Astrocyte (in vitro differentiated cells and primary cell): Measurements from ENCODE around the gene BUB1. TPM values are rescaled to one million over a fixed set of nuclear protein-coding genes. Genes with fewer than 3 reads are reported as not detected.

Experiments
- DNase-seq: peaks from one replicate; pipeline ENCODE4 v3.0.0-alpha.2; 2010; ENCODE audit warnings: low read depth
- FAIRE-seq: peaks from 2 replicates; lab custom pipeline; 2011; peaks lifted over from hg19 to GRCh38; lab: Jason Lieb, UNC
- H2AFZ ChIP-seq: 2 replicates; pipeline ENCODE4 v1.6.0; 2012; ENCODE audit warnings: low read depth, low read length, inconsistent platforms
- H3K27ac ChIP-seq: 2 replicates; pipeline ENCODE4 v1.5.1; 2011; ENCODE audit warnings: low read depth, low read length, inconsistent platforms
- H3K27me3 ChIP-seq: 2 replicates; pipeline ENCODE4 v1.6.0; 2011; ENCODE audit warnings: low read length, inconsistent platforms; ENCODE audit not compliant: insufficient read depth
- H3K36me3 ChIP-seq: 2 replicates; pipeline ENCODE4 v1.5.1; 2011; ENCODE audit warnings: low read length, inconsistent platforms; ENCODE audit not compliant: insufficient read depth
- H3K4me1 ChIP-seq: 2 replicates; pipeline ENCODE4 v1.5.1; 2011; ENCODE audit warnings: low read length, inconsistent platforms; ENCODE audit not compliant: insufficient read depth
- H3K4me2 ChIP-seq: 2 replicates; pipeline ENCODE4 v1.6.0; 2012; ENCODE audit warnings: low read length, inconsistent platforms
- H3K4me3 ChIP-seq: 2 replicates; pipeline ENCODE4 v1.5.1; 2011; ENCODE audit warnings: low read depth, mild to moderate bottlenecking, low read length, inconsistent platforms; ENCODE audit not compliant: insufficient read depth
- H3K79me2 ChIP-seq: 2 replicates; pipeline ENCODE4 v1.6.0; 2012; ENCODE audit warnings: mild to moderate bottlenecking, low read length, inconsistent platforms; ENCODE audit not compliant: insufficient read depth
- H3K9ac ChIP-seq: 2 replicates; pipeline ENCODE4 v1.6.0; 2012; ENCODE audit warnings: mild to moderate bottlenecking, low read length, inconsistent platforms
- H3K9me3 ChIP-seq: 2 replicates; pipeline ENCODE4 v1.5.1; 2012; ENCODE audit warnings: low read depth, mild to moderate bottlenecking, low read length, inconsistent platforms; ENCODE audit not compliant: insufficient read depth
- H4K20me1 ChIP-seq: 2 replicates; pipeline ENCODE4 v1.6.0; 2012; ENCODE audit warnings: low read length, inconsistent platforms; ENCODE audit not compliant: insufficient read depth
- H3K27ac Mint-ChIP-seq: one replicate; pipeline ENCODE4 v1.8.0; 2021; ENCODE audit warnings: mild to moderate bottlenecking, mixed read lengths; ENCODE audit not compliant: unreplicated experiment
- H3K27me3 Mint-ChIP-seq: one replicate; pipeline ENCODE4 v1.8.0; 2021; ENCODE audit warnings: low read depth, mixed read lengths; ENCODE audit not compliant: unreplicated experiment
- H3K36me3 Mint-ChIP-seq: one replicate; pipeline ENCODE4 v1.8.0; 2021; ENCODE audit warnings: low read depth, mixed read lengths; ENCODE audit not compliant: unreplicated experiment
- H3K4me1 Mint-ChIP-seq: one replicate; pipeline ENCODE4 v1.8.0; 2021; ENCODE audit warnings: low read depth, mixed read lengths; ENCODE audit not compliant: unreplicated experiment
- H3K4me3 Mint-ChIP-seq: one replicate; pipeline ENCODE4 v1.8.0; 2021; ENCODE audit warnings: mild to moderate bottlenecking, moderate library complexity, mixed read lengths; ENCODE audit not compliant: unreplicated experiment
- H3K9me3 Mint-ChIP-seq: one replicate; pipeline ENCODE4 v1.8.0; 2021; ENCODE audit warnings: mild to moderate bottlenecking, mixed read lengths; ENCODE audit not compliant: unreplicated experiment
- EZH2 ChIP-seq: IDR thresholded peaks from 2 replicates; pipeline ENCODE4 v1.6.1; 2012; ENCODE audit warnings: mild to moderate bottlenecking, low read length, inconsistent platforms; ENCODE audit not compliant: insufficient read depth
- total RNA-seq: library from RNA; stranded (reverse); gene quantifications from 2 replicates; pipeline ENCODE4 v1.2.1, GENCODE V29; 2021
- TF ChIP-seq, protein P1 (sequence below): IDR thresholded peaks from 2 replicates; pipeline ENCODE4 v1.5.1; 2011; ENCODE audit warnings: low read depth, mild to moderate bottlenecking, inconsistent platforms, low read length, moderate library complexity; ENCODE audit not compliant: insufficient read depth

BUB1 gene
- total RNA-seq, 1 donor from 2014 or later: 8.0 TPM

DNA sequence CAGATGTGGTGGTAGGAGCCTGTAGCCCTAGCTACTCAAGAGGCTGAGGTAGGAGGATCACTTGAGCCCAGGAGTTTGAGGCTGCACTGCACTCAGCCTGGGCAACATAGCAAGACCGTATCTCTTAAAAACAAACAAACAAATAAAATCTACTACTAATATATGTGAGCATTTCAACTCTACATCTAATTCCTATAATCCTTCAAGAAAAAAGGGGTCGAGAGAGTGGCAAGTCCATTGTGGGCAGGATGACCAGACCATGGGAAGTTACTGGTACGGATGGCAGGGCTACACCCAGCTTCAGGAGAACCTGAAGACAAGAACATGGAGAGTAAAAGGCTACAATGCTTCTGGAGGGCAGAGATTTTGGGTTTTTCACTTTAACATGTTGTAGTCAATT is 24.0 kb downstream of the BUB1 start:
- Histone ChIP-seq H3K79me2 (no peaks in the 10 kb centered on the region), H3K4me1 (peaks cover 4% of the 10 kb centered on the region), H3K27ac (no peak overlapping the region), H3K4me2 (no peak overlapping the region), H3K9ac (no peak overlapping the region), H2AFZ (no peak overlapping the region), H3K27me3 (no peaks in the 10 kb centered on the region), H3K36me3 (peaks cover 41% of the 10 kb centered on the region), H3K9me3 (no peaks in the 10 kb centered on the region), H3K4me3 (no peak overlapping the region), H4K20me1 (no peaks in the 10 kb centered on the region)
- TF ChIP-seq EZH2: no peak
- Mint-ChIP-seq H3K27ac (no peak overlapping the region), H3K9me3 (no peaks in the 10 kb centered on the region), H3K36me3 (no peaks in the 10 kb centered on the region), H3K27me3 (no peaks in the 10 kb centered on the region), H3K4me3 (no peak overlapping the region), H3K4me1 (peaks cover 21% of the 10 kb centered on the region)
- no peak for DNase-seq
- no peak for FAIRE-seq

DNA sequence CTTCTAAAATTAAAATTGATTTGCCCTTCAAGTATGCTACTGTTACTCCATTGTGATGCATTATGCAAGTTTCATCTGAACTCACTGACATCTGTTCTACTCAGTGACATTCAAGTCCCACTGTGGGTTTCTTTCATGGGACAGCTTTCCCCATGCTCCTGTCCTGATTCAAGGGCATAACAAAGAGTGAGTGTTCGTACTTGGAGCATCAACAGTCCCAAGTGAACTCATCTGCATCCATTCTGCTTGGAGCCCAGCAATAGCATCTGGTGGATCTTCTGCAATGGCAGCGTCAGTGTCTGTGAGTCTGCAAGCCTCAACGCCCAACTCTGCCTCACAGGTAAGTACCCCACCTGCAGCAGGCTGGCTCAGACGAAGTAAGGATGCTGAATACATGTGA is 27.5 kb downstream of the BUB1 start:
- no peaks in the 10 kb centered on the region for H3K36me3 Mint-ChIP-seq
- no peaks in the 10 kb centered on the region for H4K20me1 ChIP-seq
- DNase-seq (no peak), FAIRE-seq (no peak)
- H3K9ac ChIP-seq: no peak overlapping the region
- TF ChIP-seq EZH2: no peak
- TF ChIP-seq, protein P1, sequence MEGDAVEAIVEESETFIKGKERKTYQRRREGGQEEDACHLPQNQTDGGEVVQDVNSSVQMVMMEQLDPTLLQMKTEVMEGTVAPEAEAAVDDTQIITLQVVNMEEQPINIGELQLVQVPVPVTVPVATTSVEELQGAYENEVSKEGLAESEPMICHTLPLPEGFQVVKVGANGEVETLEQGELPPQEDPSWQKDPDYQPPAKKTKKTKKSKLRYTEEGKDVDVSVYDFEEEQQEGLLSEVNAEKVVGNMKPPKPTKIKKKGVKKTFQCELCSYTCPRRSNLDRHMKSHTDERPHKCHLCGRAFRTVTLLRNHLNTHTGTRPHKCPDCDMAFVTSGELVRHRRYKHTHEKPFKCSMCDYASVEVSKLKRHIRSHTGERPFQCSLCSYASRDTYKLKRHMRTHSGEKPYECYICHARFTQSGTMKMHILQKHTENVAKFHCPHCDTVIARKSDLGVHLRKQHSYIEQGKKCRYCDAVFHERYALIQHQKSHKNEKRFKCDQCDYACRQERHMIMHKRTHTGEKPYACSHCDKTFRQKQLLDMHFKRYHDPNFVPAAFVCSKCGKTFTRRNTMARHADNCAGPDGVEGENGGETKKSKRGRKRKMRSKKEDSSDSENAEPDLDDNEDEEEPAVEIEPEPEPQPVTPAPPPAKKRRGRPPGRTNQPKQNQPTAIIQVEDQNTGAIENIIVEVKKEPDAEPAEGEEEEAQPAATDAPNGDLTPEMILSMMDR: no peak
- H3K79me2 ChIP-seq: peaks cover 14% of the 10 kb centered on the region
- H3K27ac ChIP-seq: no peak overlapping the region
- H2AFZ ChIP-seq: no peak overlapping the region
- no peak overlapping the region for H3K4me3 ChIP-seq
- H3K4me3 Mint-ChIP-seq: no peak overlapping the region
- H3K27me3 ChIP-seq: no peaks in the 10 kb centered on the region
- H3K4me2 ChIP-seq: no peak overlapping the region
- H3K4me1 ChIP-seq: no peaks in the 10 kb centered on the region
- no peaks in the 10 kb centered on the region for H3K9me3 Mint-ChIP-seq
- no peaks in the 10 kb centered on the region for H3K27me3 Mint-ChIP-seq
- H3K4me1 Mint-ChIP-seq: no peaks in the 10 kb centered on the region
- H3K36me3 ChIP-seq: peaks cover 32% of the 10 kb centered on the region
- no peak overlapping the region for H3K27ac Mint-ChIP-seq
- no peaks in the 10 kb centered on the region for H3K9me3 ChIP-seq

DNA sequence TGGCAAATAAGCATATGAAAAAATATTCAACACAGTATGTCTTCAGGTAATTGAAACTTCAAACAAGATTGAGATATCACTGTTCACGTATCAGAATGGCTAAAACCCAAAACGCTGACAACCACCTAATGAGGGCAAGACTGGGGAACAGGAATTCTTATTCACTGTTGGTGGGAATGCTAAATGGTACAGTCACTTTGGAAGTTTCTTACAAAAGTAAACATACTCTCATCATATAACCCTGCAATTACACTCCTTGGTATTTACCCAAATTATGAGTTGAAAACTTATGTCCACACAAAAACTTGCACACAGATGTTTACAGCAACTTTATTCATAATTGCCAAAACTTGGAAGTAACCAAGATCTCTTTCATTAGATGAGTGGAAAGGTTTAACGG is 30.1 kb downstream of the BUB1 start:
- H3K79me2 ChIP-seq: peaks cover 15% of the 10 kb centered on the region
- Mint-ChIP-seq H3K9me3 (no peaks in the 10 kb centered on the region), H3K27ac (no peak overlapping the region), H3K4me3 (no peak overlapping the region), H3K36me3 (no peaks in the 10 kb centered on the region), H3K4me1 (no peaks in the 10 kb centered on the region), H3K27me3 (no peaks in the 10 kb centered on the region)
- H3K4me2 ChIP-seq: no peak overlapping the region
- no peak for FAIRE-seq
- no peak overlapping the region for H3K4me3 ChIP-seq
- no peaks in the 10 kb centered on the region for H3K27me3 ChIP-seq
- H3K9ac ChIP-seq: no peak overlapping the region
- no peak overlapping the region for H3K27ac ChIP-seq
- H3K36me3 ChIP-seq: peaks cover 25% of the 10 kb centered on the region
- H4K20me1 ChIP-seq: no peaks in the 10 kb centered on the region
- TF ChIP-seq EZH2: no peak
- no peaks in the 10 kb centered on the region for H3K4me1 ChIP-seq
- DNase-seq: no peak
- H2AFZ ChIP-seq: no peak overlapping the region
- no peaks in the 10 kb centered on the region for H3K9me3 ChIP-seq

DNA sequence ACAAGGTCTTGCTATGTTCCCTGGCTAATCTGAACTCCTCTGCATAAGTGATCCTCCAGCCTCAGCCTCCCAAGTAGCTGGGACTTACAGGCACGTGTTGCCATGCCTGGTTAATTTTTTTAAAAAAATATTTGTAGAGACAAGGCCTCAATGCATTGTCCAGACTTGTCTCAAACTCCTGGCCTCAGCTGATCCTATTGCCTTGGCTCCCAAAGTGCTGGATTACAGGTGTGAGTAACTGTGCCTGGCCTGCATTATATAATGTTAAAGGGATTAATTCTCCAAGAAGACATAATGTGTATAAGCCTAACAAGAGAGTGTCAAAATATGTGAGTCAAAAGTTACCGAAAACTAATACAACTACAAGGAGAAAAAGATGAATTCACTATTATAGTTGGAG is 32.2 kb downstream of the BUB1 start:
- H3K27ac ChIP-seq: no peak overlapping the region
- no peak overlapping the region for H3K4me3 Mint-ChIP-seq
- H3K4me2 ChIP-seq: no peak overlapping the region
- H3K4me3 ChIP-seq: no peak overlapping the region
- no peak overlapping the region for H2AFZ ChIP-seq
- no peaks in the 10 kb centered on the region for H3K9me3 ChIP-seq
- H4K20me1 ChIP-seq: no peaks in the 10 kb centered on the region
- TF ChIP-seq, protein P1: no peak
- TF ChIP-seq EZH2: no peak
- H3K36me3 ChIP-seq: peaks cover 23% of the 10 kb centered on the region
- no peaks in the 10 kb centered on the region for H3K27me3 Mint-ChIP-seq
- no peaks in the 10 kb centered on the region for H3K9me3 Mint-ChIP-seq
- H3K27ac Mint-ChIP-seq: no peak overlapping the region
- H3K27me3 ChIP-seq: no peaks in the 10 kb centered on the region
- H3K36me3 Mint-ChIP-seq: no peaks in the 10 kb centered on the region
- no peak for DNase-seq
- no peaks in the 10 kb centered on the region for H3K4me1 ChIP-seq
- no peaks in the 10 kb centered on the region for H3K4me1 Mint-ChIP-seq
- no peak overlapping the region for H3K9ac ChIP-seq
- H3K79me2 ChIP-seq: peaks cover 15% of the 10 kb centered on the region
- no peak for FAIRE-seq
